B cell (primary cell): ENCODE results near the gene CBX2. TPM values are rescaled to one million over a fixed set of nuclear protein-coding genes. Genes with fewer than 3 reads are reported as not detected.

Experiments used
- ATAC-seq: fragments of 200-7000 bp; cut with Tn5 transposase; one replicate; pipeline ENCODE4 v1.10.0; 2021; ENCODE audit warnings: low read depth, mild to moderate bottlenecking, moderate number of reproducible peaks, moderate library complexity
- CTCF ChIA-PET: fragments of 350-600 bp; sonication (Branson Sonifier 250); formaldehyde crosslinking; loops from one replicate; lab custom pipeline; 2021; ENCODE audit warnings: antibody characterized with exemption, inconsistent platforms; lab: Charles Lee
- POLR2A ChIA-PET: fragments of 350-600 bp; sonication (Branson Sonifier 250); formaldehyde crosslinking; loops from one replicate; lab custom pipeline; 2021; ENCODE audit warnings: antibody characterized with exemption; lab: Charles Lee
- DNase-seq: peaks from one replicate; pipeline ENCODE4 v3.0.0; 2013
- H2AFZ ChIP-seq: 2 replicates; pipeline ENCODE4 v1.6.1; 2012; ENCODE audit warnings: mild to moderate bottlenecking, low read depth, low read length; ENCODE audit not compliant: insufficient read depth, poor library complexity, severe bottlenecking
- H3K27ac ChIP-seq, 2 donors: 1 replicate in 1 of 2; 2 replicates in 1 of 2; pipeline ENCODE4 v1.5.1; 2012 to 2013; ENCODE audit warnings: low read length in 2 of 2, mild to moderate bottlenecking in 2 of 2, moderate library complexity in 1 of 2
- H3K27me3 ChIP-seq, 4 experiments: fragments of 200-600 bp in 1 of 4; sonication (generic) in 1 of 4; replicated peaks in 1 of 4; 1 replicate in 2 of 4; 2 replicates in 2 of 4; pipeline versions ENCODE4 v1.6.1 to v1.7.0; 2013 to 2016; ENCODE audit warnings: low read length in 3 of 4, mild to moderate bottlenecking in 2 of 4, mixed read lengths in 1 of 4, moderate library complexity in 1 of 4; ENCODE audit not compliant: insufficient read depth in 4 of 4, control insufficient read depth in 3 of 4; ENCODE audit errors: control extremely low read depth in 1 of 4
- H3K36me3 ChIP-seq, 2 experiments: replicated peaks in 1 of 2; 1 replicate in 1 of 2; 2 replicates in 1 of 2; pipeline versions ENCODE4 v1.6.1 to v1.7.1; 2013; ENCODE audit warnings: low read length in 1 of 2; ENCODE audit not compliant: insufficient read depth in 2 of 2, control insufficient read depth in 1 of 2; ENCODE audit errors: control extremely low read depth in 1 of 2, extremely low read depth in 1 of 2
- H3K4me1 ChIP-seq, 2 donors: fragments of 200-600 bp in 1 of 2; sonication (generic) in 1 of 2; 1 replicate in 1 of 2; 2 replicates in 1 of 2; pipeline versions ENCODE4 v1.5.1 to v1.6.1; 2013 to 2017; ENCODE audit warnings: low read length in 2 of 2; ENCODE audit not compliant: control insufficient read depth in 2 of 2, insufficient read depth in 2 of 2
- H3K4me2 ChIP-seq: replicated peaks from 2 replicates; pipeline ENCODE3; 2012; ENCODE audit warnings: mild to moderate bottlenecking, low read depth, low read length; ENCODE audit not compliant: poor library complexity, severe bottlenecking
- H3K4me3 ChIP-seq, 5 experiments: fragments of 200-600 bp in 1 of 5; sonication (generic) in 1 of 5; 1 replicate in 3 of 5; 2 replicates in 2 of 5; pipeline versions ENCODE4 v1.5.1 to v1.7.0; 2011 to 2016; ENCODE audit warnings: low read length in 4 of 5, mild to moderate bottlenecking in 4 of 5, low read depth in 2 of 5, control low read depth in 1 of 5, moderate library complexity in 1 of 5; ENCODE audit not compliant: insufficient read depth in 1 of 5; ENCODE audit errors: control extremely low read depth in 1 of 5, extremely low read depth in 1 of 5
- H3K79me2 ChIP-seq: fragments of 200-600 bp; sonication (generic); one replicate; pipeline ENCODE4 v1.6.0; 2016; ENCODE audit warnings: low read length; ENCODE audit not compliant: control insufficient read depth, insufficient read depth
- H3K9ac ChIP-seq: fragments of 200-600 bp; sonication (generic); 2 replicates; pipeline ENCODE4 v1.6.1; 2017; ENCODE audit warnings: mild to moderate bottlenecking, low read length, moderate library complexity
- H3K9me3 ChIP-seq, 3 donors: one replicate each; pipeline versions ENCODE4 v1.6.1 to v1.7.1; 2013; ENCODE audit warnings: low read length in 2 of 3; ENCODE audit not compliant: control insufficient read depth in 2 of 3, insufficient read depth in 1 of 3; ENCODE audit errors: control extremely low read depth in 1 of 3
- H4K20me1 ChIP-seq: 2 replicates; pipeline ENCODE4 v1.6.0; 2012; ENCODE audit warnings: mild to moderate bottlenecking, low read length; ENCODE audit not compliant: insufficient read depth, control insufficient read depth, poor library complexity, severe bottlenecking
- H3K27ac Mint-ChIP-seq: one replicate; pipeline ENCODE4 v1.8.0; 2021; ENCODE audit warnings: mixed read lengths
- H3K27me3 Mint-ChIP-seq: one replicate; pipeline ENCODE4 v1.8.0; 2021; ENCODE audit warnings: mixed read lengths
- H3K4me1 Mint-ChIP-seq: one replicate; pipeline ENCODE4 v1.8.0; 2021; ENCODE audit warnings: mixed read lengths
- H3K4me3 Mint-ChIP-seq: one replicate; pipeline ENCODE4 v1.8.0; 2021; ENCODE audit warnings: mixed read lengths
- H3K9me3 Mint-ChIP-seq: one replicate; pipeline ENCODE4 v1.8.0; 2022; ENCODE audit warnings: mixed read lengths; ENCODE audit not compliant: insufficient read depth
- CTCF ChIP-seq: fragments of 200-600 bp; IDR thresholded peaks from one replicate; pipeline ENCODE4 v1.8.0; 2022; ENCODE audit warnings: antibody characterized with exemption, mild to moderate bottlenecking
- EZH2 ChIP-seq: IDR thresholded peaks from 2 replicates; pipeline ENCODE4 v1.6.1; 2012; ENCODE audit warnings: borderline replicate concordance, low read depth, mild to moderate bottlenecking, moderate library complexity, low read length; ENCODE audit not compliant: insufficient read depth, poor library complexity, severe bottlenecking
- WGBS: methylation state at CpG from one replicate; pipeline ENCODE4 v1.1.5; 2013; ENCODE audit warnings: missing lambda C conversion rate; ENCODE audit not compliant: insufficient coverage; 5-methylcytosine and 5-hydroxymethylcytosine counted together
- intact Hi-C: fragments of 100-400 bp; cut with micrococcal nuclease; formaldehyde crosslinking; loops from one replicate; pipeline ENCODE4 v1.10.0; 2022
- polyA plus RNA-seq: library from polyadenylated mRNA; depleted of rRNA; stranded (reverse); fragments of >200 nt; gene quantifications from 2 replicates; pipeline ENCODE4 v1.2.3, GENCODE V29; 2012
- total RNA-seq, 2 donors: library from RNA; stranded (reverse); fragments of 120-200 nt in 1 of 2; gene quantifications; 1 replicate in 1 of 2; 2 replicates in 1 of 2; pipeline versions ENCODE4 v1.2.3 to v1.2.4, GENCODE V29; 2013 to 2022

CBX2 gene
- total and polyA plus RNA-seq, 2 donors (not counting 1 experiment from before 2014, with no cell fraction given) = 0.10 to 0.47 TPM

GRCh38 chr17:79761894-79762589, 15.9 kb upstream of the CBX2 start:
- Mint-ChIP-seq H3K4me1 (no peaks in the 10 kb centered on the region), H3K27ac (no peak overlapping the region), H3K4me3 (no peak overlapping the region), H3K27me3 (peaks cover 29% of the 10 kb centered on the region), H3K9me3 (no peaks in the 10 kb centered on the region)
- 77% methylated on average over 16 of the region's 19 CpGs for WGBS
- no peak for DNase-seq
- Histone ChIP-seq H3K36me3 (no peaks in the 10 kb centered on the region), H3K79me2 (no peaks in the 10 kb centered on the region), H3K27me3 (no peaks in the 10 kb centered on the region), H4K20me1 (no peaks in the 10 kb centered on the region), H3K27ac (no peak overlapping the region), H3K4me3 (no peak overlapping the region), H3K4me2 (no peak overlapping the region), H3K9me3 (no peaks in the 10 kb centered on the region), H3K9ac (no peak overlapping the region), H2AFZ (no peak overlapping the region), H3K4me1 (no peaks in the 10 kb centered on the region)
- intact Hi-C loops = no loop called here
- ChIA-PET POLR2A (no interaction called here), CTCF (no interaction called here)
- no peak for ATAC-seq
- TF ChIP-seq EZH2 (no peak), CTCF (no peak)

GRCh38 chr17:79765708-79766107, 12.2 kb upstream of the CBX2 start:
- Histone ChIP-seq H3K27me3 (peaks cover 0 to 8% (median 0%) of the 10 kb centered on the region in 4 experiments), H3K79me2 (no peaks in the 10 kb centered on the region), H3K27ac (no peak overlapping the region), H4K20me1 (no peaks in the 10 kb centered on the region), H3K4me1 (no peaks in the 10 kb centered on the region), H3K36me3 (no peaks in the 10 kb centered on the region), H3K9me3 (peaks cover 0 to 13% (median 0%) of the 10 kb centered on the region in 3 donors), H3K9ac (no peak overlapping the region), H2AFZ (no peak overlapping the region), H3K4me3 (no peak overlapping the region), H3K4me2 (no peak overlapping the region)
- no CpG with 5 or more reads among the region's 3 CpGs for WGBS
- TF ChIP-seq CTCF (no peak), EZH2 (no peak)
- POLR2A ChIA-PET = no interaction called here
- H3K27me3 Mint-ChIP-seq = peaks cover 42% of the 10 kb centered on the region
- CTCF ChIA-PET = interaction anchor here (1.5 kb wide), 1 partner anchor 91 kb away, joined by 3 read pairs; no protein-coding TSS in a partner anchor
- no peak overlapping the region for H3K4me3 Mint-ChIP-seq
- ATAC-seq (no peak), DNase-seq (no peak)
- intact Hi-C loops = no loop called here
- H3K9me3 Mint-ChIP-seq = peaks cover 2% of the 10 kb centered on the region
- no peak overlapping the region for H3K27ac Mint-ChIP-seq
- no peaks in the 10 kb centered on the region for H3K4me1 Mint-ChIP-seq
